Colonic mucosa (tissue), 4 donors: ENCODE data around the gene TBX4. TPM values are rescaled to one million over a fixed set of nuclear protein-coding genes. Genes with fewer than 3 reads are reported as not detected.

Source experiments
- DNase-seq: peaks from one replicate; pipeline ENCODE4 v3.0.0-alpha.2; 2020
- H3K27ac ChIP-seq: fragments of 200-600 bp; one replicate; pipeline ENCODE4 v1.8.0; 2021
- H3K27me3 ChIP-seq: fragments of 200-600 bp; one replicate; pipeline ENCODE4 v1.8.0; 2021
- H3K36me3 ChIP-seq: fragments of 200-600 bp; one replicate; pipeline ENCODE4 v1.8.0; 2021
- H3K4me1 ChIP-seq: fragments of 200-600 bp; one replicate; pipeline ENCODE4 v1.8.0; 2021; ENCODE audit warnings: mild to moderate bottlenecking
- H3K4me3 ChIP-seq: fragments of 200-600 bp; one replicate; pipeline ENCODE4 v1.8.0; 2021
- H3K9ac ChIP-seq, 2 donors: one replicate each; pipeline ENCODE4 v1.7.0; 2013; ENCODE audit warnings: control low read depth in 2 of 2, low read depth in 2 of 2, low read length in 2 of 2
- H3K9me3 ChIP-seq: fragments of 200-600 bp; one replicate; pipeline ENCODE4 v1.8.0; 2021
- intact Hi-C: fragments of 100-400 bp; cut with DNase I; formaldehyde crosslinking; loops from one replicate; pipeline ENCODE4 v1.14.1; 2022
- total RNA-seq, 2 donors: library from RNA; stranded (reverse); fragmentation: NEBNext Ultra II Directional in 1 of 2; extraction: Animal tissue kit (Norgen Biotek cat#: 25700) in 1 of 2; gene quantifications; one replicate each; pipeline ENCODE4 v1.2.1, GENCODE V29; 2021
- TF ChIP-seq, protein P1 (sequence below): fragments of 200-600 bp; IDR thresholded peaks from one replicate; pipeline ENCODE4 v1.8.0; 2022; ENCODE audit warnings: antibody characterized with exemption, mild to moderate bottlenecking
- donor health status: healthy.
- donor health status: DM: no; HTN: no; CAD: no.
- donor health status: DM: no; HTN: no; CAD: no.

The TBX4 gene
- total RNA-seq, 2 donors from 2014 or later: not detected

DNA sequence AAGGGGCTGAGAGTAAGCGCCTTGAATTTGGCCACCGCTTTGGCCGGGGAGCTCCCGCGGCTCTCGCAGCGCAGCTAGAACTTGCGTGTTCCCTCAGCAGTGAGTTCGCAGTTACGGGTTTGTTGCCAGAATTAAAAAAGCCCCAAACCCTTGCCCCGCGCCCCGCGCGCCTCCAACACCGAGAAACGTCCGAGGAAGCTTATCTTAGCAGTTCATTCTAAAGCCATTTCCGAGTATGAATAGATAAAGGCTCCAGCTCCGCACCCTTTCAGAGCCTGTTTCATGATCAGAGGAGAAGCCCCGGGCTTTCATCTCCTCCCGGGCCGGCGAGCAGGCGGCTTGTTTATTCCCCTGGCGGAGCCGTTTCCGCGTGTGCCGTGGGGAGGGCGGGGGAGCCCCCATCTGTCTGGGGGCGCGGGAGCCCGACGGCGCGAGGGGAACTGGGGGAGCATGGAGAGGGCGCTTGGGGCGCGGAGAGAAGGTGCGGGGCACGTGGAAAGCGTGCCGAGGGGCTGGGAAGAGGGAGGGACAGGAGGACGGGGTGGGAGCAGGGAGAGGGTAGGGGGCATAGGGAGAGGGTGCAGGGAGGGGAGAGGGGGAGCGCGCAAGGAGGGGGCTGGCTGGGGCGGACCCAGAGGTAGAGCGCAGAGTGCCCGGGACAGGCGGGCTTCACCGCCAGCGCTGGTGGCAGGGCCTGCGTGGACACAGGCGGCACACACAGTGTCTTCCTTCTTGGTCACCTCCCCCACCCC lies 9.9 kb downstream of the TBX4 start:
- H3K27ac ChIP-seq: no peak overlapping the region
- DNase-seq: no peak
- no peak overlapping the region for H3K4me3 ChIP-seq
- H3K27me3 ChIP-seq: peaks cover 30% of the 10 kb centered on the region
- H3K9ac ChIP-seq: no peak overlapping the region
- no peaks in the 10 kb centered on the region for H3K9me3 ChIP-seq
- no peaks in the 10 kb centered on the region for H3K36me3 ChIP-seq
- intact Hi-C loops: no loop called here
- H3K4me1 ChIP-seq: peaks cover 5% of the 10 kb centered on the region
- TF ChIP-seq, protein P1, sequence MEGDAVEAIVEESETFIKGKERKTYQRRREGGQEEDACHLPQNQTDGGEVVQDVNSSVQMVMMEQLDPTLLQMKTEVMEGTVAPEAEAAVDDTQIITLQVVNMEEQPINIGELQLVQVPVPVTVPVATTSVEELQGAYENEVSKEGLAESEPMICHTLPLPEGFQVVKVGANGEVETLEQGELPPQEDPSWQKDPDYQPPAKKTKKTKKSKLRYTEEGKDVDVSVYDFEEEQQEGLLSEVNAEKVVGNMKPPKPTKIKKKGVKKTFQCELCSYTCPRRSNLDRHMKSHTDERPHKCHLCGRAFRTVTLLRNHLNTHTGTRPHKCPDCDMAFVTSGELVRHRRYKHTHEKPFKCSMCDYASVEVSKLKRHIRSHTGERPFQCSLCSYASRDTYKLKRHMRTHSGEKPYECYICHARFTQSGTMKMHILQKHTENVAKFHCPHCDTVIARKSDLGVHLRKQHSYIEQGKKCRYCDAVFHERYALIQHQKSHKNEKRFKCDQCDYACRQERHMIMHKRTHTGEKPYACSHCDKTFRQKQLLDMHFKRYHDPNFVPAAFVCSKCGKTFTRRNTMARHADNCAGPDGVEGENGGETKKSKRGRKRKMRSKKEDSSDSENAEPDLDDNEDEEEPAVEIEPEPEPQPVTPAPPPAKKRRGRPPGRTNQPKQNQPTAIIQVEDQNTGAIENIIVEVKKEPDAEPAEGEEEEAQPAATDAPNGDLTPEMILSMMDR: no peak

GRCh38 chr17:61462719-61463315 lies 10.6 kb downstream of the TBX4 start:
- intact Hi-C loops: no loop called here
- H3K4me1 ChIP-seq: peaks cover 5% of the 10 kb centered on the region
- TF ChIP-seq, protein P1: no peak

GRCh38 chr17:61463316-61464129 lies 11.3 kb downstream of the TBX4 start:
- H3K4me3 ChIP-seq: no peak overlapping the region
- DNase-seq: no peak
- intact Hi-C loops: no loop called here
- no peaks in the 10 kb centered on the region for H3K36me3 ChIP-seq
- peaks cover 25% of the 10 kb centered on the region for H3K27me3 ChIP-seq
- H3K9ac ChIP-seq: no peak overlapping the region
- H3K9me3 ChIP-seq: no peaks in the 10 kb centered on the region
- H3K27ac ChIP-seq: no peak overlapping the region
- TF ChIP-seq, protein P1: no peak
- H3K4me1 ChIP-seq: peaks cover 5% of the 10 kb centered on the region

More at GRCh38 chr17:61462719-61463315, 10.6 kb downstream of the TBX4 start:
- Histone ChIP-seq H3K9me3 (no peaks in the 10 kb centered on the region), H3K4me3 (no peak overlapping the region), H3K27me3 (peaks cover 29% of the 10 kb centered on the region), H3K9ac (no peak overlapping the region), H3K27ac (no peak overlapping the region), H3K36me3 (no peaks in the 10 kb centered on the region)
- DNase-seq: no peak

GRCh38 chr17:61464130-61464842 lies 12.1 kb downstream of the TBX4 start:
- Histone ChIP-seq H3K9ac (no peak overlapping the region), H3K36me3 (no peaks in the 10 kb centered on the region), H3K27me3 (peaks cover 21% of the 10 kb centered on the region), H3K4me1 (peaks cover 5% of the 10 kb centered on the region), H3K27ac (no peak overlapping the region), H3K9me3 (no peaks in the 10 kb centered on the region), H3K4me3 (no peak overlapping the region)
- TF ChIP-seq, protein P1: no peak
- intact Hi-C loops: no loop called here
- no peak for DNase-seq

GRCh38 chr17:61464843-61465180 lies 12.6 kb downstream of the TBX4 start:
- no peak overlapping the region for H3K27ac ChIP-seq

More at GRCh38 chr17:61464843-61465180, 12.6 kb downstream of the TBX4 start:
- Histone ChIP-seq H3K4me3 (no peak overlapping the region), H3K9me3 (no peaks in the 10 kb centered on the region), H3K9ac (no peak overlapping the region), H3K36me3 (no peaks in the 10 kb centered on the region), H3K27me3 (peaks cover 17% of the 10 kb centered on the region), H3K4me1 (peaks cover 5% of the 10 kb centered on the region)
- intact Hi-C loops: no loop called here
- no peak for DNase-seq
- TF ChIP-seq, protein P1: no peak
